NCI-H2171 (cell line): ENCODE results near the gene PGS1.
A peak's percentile ranks its signal among the peaks of the same experiment; 100 is the strongest.
"Not testable (repeated sequence)": the region's sequence is repeated elsewhere in the genome, so short reads cannot be mapped to it uniquely, and the experiment has no call there.

Experiments used
- DNase-seq: peaks from one replicate; lab custom pipeline; 2025; lab: John Stamatoyannopoulos, UW

PGS1 gene

GRCh38 chr17:78378225-78379130, at the start of gene PGS1:
Gene PGS1, plus strand, starts transcription at chr17:78378649. Its CDS starts 17 bp downstream, at chr17:78378666.
- DNase-seq: peak; percentile 64

- no peak for DNase-seq
Measured at GRCh38 chr17:78329263-78330059, 49.0 kb upstream of the PGS1 start.

- DNase-seq: no peak
Measured at GRCh38 chr17:78330570-78331224, 47.8 kb upstream of the PGS1 start.

GRCh38 chr17:78331355-78331754, 47.1 kb upstream of the PGS1 start:
- not testable (repeated sequence) for DNase-seq

- DNase-seq: no peak
Measured at GRCh38 chr17:78332991-78333390, 45.5 kb upstream of the PGS1 start.

GRCh38 chr17:78335209-78335608, 43.2 kb upstream of the PGS1 start:
- no peak for DNase-seq

GRCh38 chr17:78337244-78338109, 41.0 kb upstream of the PGS1 start:
- no peak for DNase-seq

GRCh38 chr17:78338486-78339259, 39.8 kb upstream of the PGS1 start:
- DNase-seq: no peak

GRCh38 chr17:78340183-78340955, 38.1 kb upstream of the PGS1 start:
- DNase-seq: no peak

GRCh38 chr17:78341559-78342448, 36.6 kb upstream of the PGS1 start:
- DNase-seq: no peak

GRCh38 chr17:78342449-78343186, 35.8 kb upstream of the PGS1 start:
- DNase-seq: no peak

GRCh38 chr17:78343187-78343542, 35.3 kb upstream of the PGS1 start:
- DNase-seq: no peak

- no peak for DNase-seq
Measured at GRCh38 chr17:78343543-78344201, 34.8 kb upstream of the PGS1 start.

- DNase-seq: no peak
Measured at GRCh38 chr17:78344666-78345065, 33.8 kb upstream of the PGS1 start.

GRCh38 chr17:78345172-78345571, 33.3 kb upstream of the PGS1 start:
- no peak for DNase-seq

- DNase-seq: no peak
Measured at GRCh38 chr17:78345791-78346494, 32.5 kb upstream of the PGS1 start.
